Rectal smooth muscle tissue (tissue), 1 donor: Measurements from ENCODE around the gene VSIG10L.

Experiments
- H3K27ac ChIP-seq: one replicate; pipeline ENCODE4 v1.7.0; 2013; ENCODE audit warnings: low read depth, low read length, inconsistent platforms
- H3K27me3 ChIP-seq: one replicate; pipeline ENCODE4 v1.7.0; 2013; ENCODE audit warnings: low read length; ENCODE audit not compliant: control insufficient read depth, insufficient read depth
- H3K36me3 ChIP-seq: one replicate; pipeline ENCODE4 v1.7.0; 2013; ENCODE audit warnings: low read length; ENCODE audit not compliant: control insufficient read depth, insufficient read depth
- H3K4me1 ChIP-seq: one replicate; pipeline ENCODE4 v1.7.0; 2013; ENCODE audit warnings: low read length; ENCODE audit not compliant: control insufficient read depth, insufficient read depth
- H3K4me3 ChIP-seq: one replicate; pipeline ENCODE4 v1.7.0; 2013; ENCODE audit warnings: low read length
- H3K9ac ChIP-seq: one replicate; pipeline ENCODE4 v1.7.0; 2013; ENCODE audit warnings: low read length

The VSIG10L gene

DNA sequence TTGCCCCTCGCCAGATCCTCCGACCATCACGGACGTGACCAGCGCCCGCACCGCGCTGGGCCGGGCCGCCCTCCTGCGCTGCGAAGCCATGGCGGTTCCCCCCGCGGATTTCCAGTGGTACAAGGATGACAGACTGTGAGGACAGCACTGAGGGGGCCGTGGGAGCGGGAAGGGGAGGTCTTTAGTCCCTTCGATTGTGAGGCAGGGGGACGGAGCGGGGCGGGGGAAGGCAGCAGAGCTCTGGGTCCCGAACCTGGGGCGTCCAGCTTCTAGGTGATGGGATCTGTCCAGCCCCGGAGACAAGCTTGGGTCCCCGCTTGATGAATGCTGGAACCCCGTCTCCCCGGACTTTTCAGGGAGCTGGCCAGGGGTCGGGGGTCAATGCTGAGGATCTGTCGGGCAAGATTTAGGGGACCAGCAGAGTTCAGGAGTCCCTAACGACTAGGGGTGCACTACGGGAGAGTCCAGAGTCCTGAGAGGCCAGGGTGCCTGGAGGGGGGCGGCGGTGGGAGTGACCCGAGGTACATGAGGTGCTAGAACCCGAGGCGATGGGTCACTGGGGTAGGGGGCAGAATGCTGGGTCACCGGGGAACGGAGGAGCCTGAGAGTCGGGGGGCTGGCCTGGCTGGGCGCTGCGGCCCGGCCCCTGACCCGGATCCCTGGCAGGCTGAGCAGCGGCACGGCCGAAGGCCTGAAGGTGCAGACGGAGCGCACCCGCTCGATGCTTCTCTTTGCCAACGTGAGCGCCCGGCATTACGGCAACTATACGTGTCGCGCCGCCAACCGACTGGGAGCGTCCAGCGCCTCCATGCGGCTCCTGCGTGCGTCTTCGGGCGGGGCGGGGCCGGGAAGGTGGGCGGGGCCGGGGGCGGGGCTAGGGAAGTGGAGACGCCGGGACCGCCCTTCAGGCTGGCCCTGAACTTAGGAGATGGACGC lies 14.6 kb downstream of the VSIG10L start:
- no peak overlapping the region for H3K4me3 ChIP-seq
- no peaks in the 10 kb centered on the region for H3K4me1 ChIP-seq
- no peak overlapping the region for H3K9ac ChIP-seq
- H3K27ac ChIP-seq, result no peak overlapping the region
- H3K36me3 ChIP-seq, result no peaks in the 10 kb centered on the region
- H3K27me3 ChIP-seq, result peaks cover 14% of the 10 kb centered on the region

DNA sequence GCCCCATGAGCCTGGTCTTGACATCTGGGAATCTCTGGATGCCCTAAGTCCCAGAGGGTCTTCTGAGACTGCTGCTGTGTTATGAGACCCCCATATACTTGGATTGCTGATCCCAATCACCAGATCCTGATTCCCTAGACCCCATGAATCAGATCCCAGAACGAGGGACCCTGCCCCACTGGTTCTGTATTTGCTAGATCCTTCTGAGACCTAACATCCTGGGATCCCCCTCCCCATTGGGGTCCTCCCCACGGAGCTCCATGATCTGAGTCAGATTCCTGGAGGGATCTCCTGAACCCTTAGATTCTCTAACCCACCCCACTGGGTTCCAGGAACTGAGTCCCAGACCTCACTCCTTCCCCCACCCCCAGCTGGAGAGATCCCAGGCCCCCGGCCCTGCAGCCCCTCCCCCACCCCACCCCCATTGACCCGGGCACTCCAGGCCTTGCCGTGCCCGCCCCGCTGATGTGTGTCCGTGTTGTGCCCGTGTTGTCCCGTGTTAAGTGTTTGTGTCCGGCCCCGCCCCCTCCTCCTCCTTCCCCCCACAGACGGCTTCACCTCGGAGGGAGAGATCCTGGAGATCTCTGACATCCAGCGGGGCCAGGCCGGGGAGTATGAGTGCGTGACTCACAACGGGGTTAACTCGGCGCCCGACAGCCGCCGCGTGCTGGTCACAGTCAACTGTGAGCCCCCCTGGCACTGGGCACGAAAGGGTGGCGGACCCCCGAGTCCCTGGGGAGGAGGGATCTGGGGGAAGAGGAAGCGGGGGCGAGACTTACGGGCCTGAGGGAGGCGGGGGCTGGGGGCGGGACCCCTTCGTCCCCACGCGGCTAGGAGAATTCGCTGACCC lies 15.5 kb downstream of the VSIG10L start:
- H3K4me1 ChIP-seq, result no peaks in the 10 kb centered on the region
- H3K4me3 ChIP-seq, result no peak overlapping the region
- H3K36me3 ChIP-seq, result no peaks in the 10 kb centered on the region
- no peak overlapping the region for H3K27ac ChIP-seq
- peaks cover 14% of the 10 kb centered on the region for H3K27me3 ChIP-seq
- no peak overlapping the region for H3K9ac ChIP-seq

- peaks cover 14% of the 10 kb centered on the region for H3K27me3 ChIP-seq
- H3K4me1 ChIP-seq, result no peaks in the 10 kb centered on the region
These were observed 16.6 kb downstream of the VSIG10L start for GRCh38 chr19:51325161-51325976.

GRCh38 chr19:51324167-51324481 lies 17.8 kb downstream of the VSIG10L start:
- no peak overlapping the region for H3K9ac ChIP-seq
- H3K4me1 ChIP-seq, result no peaks in the 10 kb centered on the region
- H3K27me3 ChIP-seq, result peaks cover 14% of the 10 kb centered on the region
- no peaks in the 10 kb centered on the region for H3K36me3 ChIP-seq
- H3K27ac ChIP-seq, result no peak overlapping the region
- H3K4me3 ChIP-seq, result no peak overlapping the region

More at GRCh38 chr19:51325161-51325976, 16.6 kb downstream of the VSIG10L start:
- no peak overlapping the region for H3K27ac ChIP-seq
- no peak overlapping the region for H3K4me3 ChIP-seq
- no peaks in the 10 kb centered on the region for H3K36me3 ChIP-seq
- no peak overlapping the region for H3K9ac ChIP-seq

- Histone ChIP-seq H3K27me3 (peaks cover 14% of the 10 kb centered on the region), H3K27ac (no peak overlapping the region), H3K36me3 (no peaks in the 10 kb centered on the region), H3K4me3 (no peak overlapping the region), H3K4me1 (no peaks in the 10 kb centered on the region), H3K9ac (no peak overlapping the region)
These were observed 18.3 kb downstream of the VSIG10L start for GRCh38 chr19:51323481-51324166.

DNA sequence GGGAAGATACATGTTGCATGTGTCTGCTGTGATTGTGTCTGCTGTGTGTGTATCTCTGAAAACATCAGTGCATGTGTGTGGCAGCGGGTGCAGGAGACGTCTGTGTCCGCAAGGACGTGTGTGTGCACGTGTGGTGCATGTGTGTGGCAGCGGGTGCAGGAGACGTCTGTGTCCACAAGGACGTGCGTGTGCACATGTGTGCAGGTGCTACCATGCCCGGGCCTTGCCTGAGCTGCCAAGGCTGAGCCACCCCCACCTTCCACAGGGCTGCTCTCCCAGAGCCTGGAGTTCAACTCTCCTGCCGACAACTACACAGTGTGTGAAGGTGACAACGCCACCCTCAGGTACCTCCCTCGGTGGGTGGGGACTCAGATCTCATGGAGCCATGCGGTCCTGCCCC lies 20.1 kb downstream of the VSIG10L start:
- Histone ChIP-seq H3K36me3 (no peaks in the 10 kb centered on the region), H3K4me3 (no peak overlapping the region), H3K4me1 (no peaks in the 10 kb centered on the region), H3K27ac (no peak overlapping the region), H3K27me3 (peaks cover 9% of the 10 kb centered on the region), H3K9ac (no peak overlapping the region)

DNA sequence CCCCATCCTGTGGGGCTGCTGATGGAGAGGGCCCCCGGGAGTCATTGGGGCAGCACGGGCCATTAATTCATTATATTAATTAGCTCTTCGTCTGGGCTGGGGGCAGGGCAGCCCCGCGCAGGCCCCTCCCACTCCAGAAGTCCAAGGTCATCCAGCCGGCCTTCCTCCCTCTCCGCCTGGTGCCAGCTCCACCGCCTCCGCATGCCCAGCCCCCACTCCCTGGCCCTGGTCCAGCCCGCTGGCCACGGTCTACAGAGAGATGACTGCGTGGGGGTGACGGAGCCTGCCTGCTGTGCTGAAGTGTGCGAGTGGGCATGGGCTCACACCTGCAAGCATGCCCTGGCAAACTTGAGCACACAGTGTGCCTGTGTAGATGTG lies 21.7 kb downstream of the VSIG10L start:
- H3K27me3 ChIP-seq, result peaks cover 5% of the 10 kb centered on the region

DNA sequence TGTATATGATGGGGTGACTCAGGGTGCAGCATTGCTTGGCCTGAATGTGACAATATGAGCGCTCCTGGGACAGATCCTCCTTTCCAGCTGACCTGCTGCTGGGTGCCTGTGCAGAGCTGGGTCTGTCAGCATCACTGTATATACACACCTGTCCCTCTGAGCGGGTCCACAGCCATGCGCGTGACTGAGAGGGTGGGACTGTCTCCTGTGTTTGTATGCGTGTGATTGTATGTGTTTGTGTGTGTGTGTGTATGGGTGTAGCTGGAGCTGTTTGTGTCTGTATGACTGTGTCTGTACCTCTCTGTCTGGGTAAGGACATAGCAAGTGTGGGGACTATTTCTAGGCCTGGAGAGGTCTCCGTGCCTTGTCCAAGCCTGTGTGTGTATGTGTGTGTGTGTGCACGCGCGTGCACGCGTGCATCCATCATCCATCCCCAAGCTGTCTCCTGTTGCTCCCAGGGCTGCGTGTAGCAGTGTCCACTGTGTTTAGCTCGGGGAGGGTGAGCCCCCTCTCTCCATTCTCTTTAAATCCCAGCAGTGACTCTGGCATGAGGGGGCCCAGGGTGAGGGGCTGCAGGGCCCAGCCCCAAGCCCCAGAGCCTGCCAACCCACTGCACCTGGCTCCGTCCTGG lies 22.2 kb downstream of the VSIG10L start:
- Histone ChIP-seq H3K4me3 (no peak overlapping the region), H3K36me3 (no peaks in the 10 kb centered on the region), H3K9ac (no peak overlapping the region), H3K27ac (no peak overlapping the region), H3K4me1 (no peaks in the 10 kb centered on the region), H3K27me3 (peaks cover 5% of the 10 kb centered on the region)

More for the DNA sequence above, 21.7 kb downstream of the VSIG10L start:
- H3K36me3 ChIP-seq, result no peaks in the 10 kb centered on the region
- H3K27ac ChIP-seq, result no peak overlapping the region
- no peak overlapping the region for H3K4me3 ChIP-seq
- no peaks in the 10 kb centered on the region for H3K4me1 ChIP-seq
- H3K9ac ChIP-seq, result no peak overlapping the region

DNA sequence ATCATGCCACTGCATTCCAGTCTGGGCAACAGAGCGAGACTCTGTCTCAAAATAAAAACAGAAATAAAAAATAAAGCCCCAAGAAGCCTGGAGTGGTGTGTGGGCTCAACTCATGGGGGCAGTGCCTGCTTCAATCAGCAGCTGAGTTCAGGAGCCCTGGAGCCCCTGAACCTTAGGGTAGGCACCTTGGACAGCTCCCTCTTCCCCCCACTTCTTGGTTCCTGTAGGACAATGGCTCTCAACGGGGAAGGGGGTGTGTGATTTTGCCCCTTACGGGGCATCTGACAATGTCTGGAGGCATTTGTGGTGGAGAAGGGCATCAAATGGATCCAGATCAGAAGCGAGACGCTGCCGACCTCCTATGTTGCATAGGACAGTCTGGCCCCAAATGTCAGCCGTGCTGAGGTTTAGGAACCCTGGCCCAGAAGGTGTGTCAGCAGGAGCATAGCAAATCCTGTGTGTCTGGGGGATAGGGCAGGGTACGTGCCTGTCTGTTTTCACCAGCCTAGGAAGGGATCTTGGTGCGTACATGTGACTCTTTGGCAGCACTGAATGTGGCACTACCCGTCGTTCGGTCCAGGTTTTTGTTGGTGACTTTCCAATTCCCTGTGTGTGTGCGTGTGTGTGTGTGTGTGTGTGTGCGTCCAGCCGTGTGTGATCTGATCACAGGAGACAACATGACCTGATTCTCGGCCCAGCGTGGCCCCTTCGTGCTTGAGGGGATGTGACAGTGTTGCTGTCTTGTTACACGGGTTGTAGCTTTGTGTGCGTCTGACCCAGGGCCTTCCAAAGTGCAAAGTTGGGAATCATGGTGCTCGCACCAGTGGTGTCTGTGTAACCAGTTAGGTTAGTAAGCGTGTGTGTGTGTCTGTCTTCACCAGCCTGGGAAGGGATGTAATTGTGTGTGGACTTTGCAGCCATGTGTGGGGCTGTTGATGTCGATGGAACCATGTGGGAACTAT lies 23.0 kb downstream of the VSIG10L start:
- Histone ChIP-seq H3K36me3 (no peaks in the 10 kb centered on the region), H3K4me1 (no peaks in the 10 kb centered on the region), H3K27me3 (no peaks in the 10 kb centered on the region), H3K4me3 (no peak overlapping the region), H3K27ac (no peak overlapping the region), H3K9ac (no peak overlapping the region)

DNA sequence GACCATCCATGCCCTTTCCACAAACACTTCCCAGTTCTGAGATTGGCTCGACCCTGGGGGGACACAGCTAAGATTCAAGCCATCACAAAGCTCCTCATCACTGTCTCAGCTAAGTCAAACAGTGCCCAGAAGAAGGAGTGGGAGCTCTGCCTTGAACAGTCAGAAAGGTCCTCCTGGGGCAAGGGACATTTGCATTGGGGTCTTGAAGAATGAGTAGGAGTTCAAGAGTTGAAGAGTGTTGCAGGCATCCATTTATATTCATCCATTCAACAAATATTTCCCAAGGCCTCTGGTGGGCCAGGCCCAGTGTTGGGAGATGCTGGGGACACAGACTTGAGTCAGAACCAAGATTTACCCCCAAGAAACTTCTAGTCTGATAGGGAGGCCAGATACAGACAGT lies 24.0 kb downstream of the VSIG10L start:
- H3K4me1 ChIP-seq, result no peaks in the 10 kb centered on the region
- peaks cover 3% of the 10 kb centered on the region for H3K27me3 ChIP-seq
- no peaks in the 10 kb centered on the region for H3K36me3 ChIP-seq
- no peak overlapping the region for H3K4me3 ChIP-seq
- no peak overlapping the region for H3K9ac ChIP-seq
- no peak overlapping the region for H3K27ac ChIP-seq

- H3K4me1 ChIP-seq, result no peaks in the 10 kb centered on the region
- no peak overlapping the region for H3K4me3 ChIP-seq
- H3K36me3 ChIP-seq, result no peaks in the 10 kb centered on the region
- no peak overlapping the region for H3K9ac ChIP-seq
- H3K27me3 ChIP-seq, result peaks cover 3% of the 10 kb centered on the region
- no peak overlapping the region for H3K27ac ChIP-seq
These were observed 24.6 kb downstream of the VSIG10L start for GRCh38 chr19:51317376-51317775.
